Esophagus squamous epithelium (tissue), 5 donors: ENCODE data around the gene FHIT. TPM values are rescaled to one million over a fixed set of nuclear protein-coding genes. Genes with fewer than 3 reads are reported as not detected.

ENCODE experiments used
- DNase-seq: peaks from one replicate; lab custom pipeline; 2025; lab: John Stamatoyannopoulos, UW
- H3K27ac ChIP-seq, 4 donors: fragments of 200-600 bp; sonication (generic); one replicate each; pipeline ENCODE4 v1.5.1; 2016 to 2019; ENCODE audit warnings: mild to moderate bottlenecking in 1 of 4
- H3K27me3 ChIP-seq, 4 donors: fragments of 200-600 bp; sonication (generic); 1 replicate in 3 of 4; 2 replicates in 1 of 4; pipeline versions ENCODE4 v1.5.1 to v1.6.0; 2017 to 2021; ENCODE audit warnings: antibody characterized with exemption in 1 of 4
- H3K36me3 ChIP-seq, 3 donors: fragments of 200-600 bp; sonication (generic); one replicate each; pipeline ENCODE4 v1.5.1; 2016 to 2019
- H3K4me1 ChIP-seq, 3 donors: fragments of 200-600 bp; sonication (generic); one replicate each; pipeline ENCODE4 v1.5.1; 2017 to 2019
- H3K4me3 ChIP-seq, 4 donors: fragments of 200-600 bp; sonication (generic); 1 replicate in 3 of 4; 2 replicates in 1 of 4; pipeline ENCODE4 v1.5.1; 2016 to 2019; ENCODE audit warnings: mild to moderate bottlenecking in 2 of 4, moderate library complexity in 1 of 4
- H3K9me3 ChIP-seq, 3 donors: fragments of 200-600 bp; sonication (generic); one replicate each; pipeline ENCODE4 v1.5.1; 2016 to 2019
- CTCF ChIP-seq, 6 experiments: fragments of 450-650 bp in 4 of 6; fragments of 200-600 bp in 2 of 6; sonication (generic) in 2 of 6; IDR thresholded peaks; one replicate each; pipeline ENCODE4 v1.5.1; 2016 to 2019; ENCODE audit warnings: antibody characterized with exemption in 6 of 6, mild to moderate bottlenecking in 4 of 6, moderate library complexity in 4 of 6
- POLR2A ChIP-seq, 4 donors: fragments of 450-650 bp; IDR thresholded peaks; one replicate each; pipeline ENCODE4 v1.6.1; 2017; ENCODE audit warnings: antibody characterized with exemption in 4 of 4, mild to moderate bottlenecking in 4 of 4, moderate library complexity in 3 of 4
- WGBS, 2 donors: methylation state at CpG; one replicate each; pipeline ENCODE4 v1.1.5; 2018; 5-methylcytosine and 5-hydroxymethylcytosine counted together
- intact Hi-C: fragments of 100-400 bp; cut with DNase I; formaldehyde crosslinking; loops from one replicate; pipeline ENCODE4 v1.15.0; 2022
- total RNA-seq, 4 donors: library from RNA; depleted of rRNA; stranded (reverse); fragments of >200 nt; gene quantifications; one replicate each; pipeline ENCODE4 v1.1.0, GENCODE V29; 2016
- donor health status: DM: yes; HTN: yes; CAD: no.

FHIT gene
- total RNA-seq, 4 donors from 2014 or later = 0.64 to 5.7 (median 3.1) TPM

GRCh38 chr3:60933824-60934223 lies 317.4 kb downstream of the FHIT start:
- intact Hi-C loops = no loop called here
- Histone ChIP-seq H3K9me3 (no peaks in the 10 kb centered on the region), H3K27me3 (no peaks in the 10 kb centered on the region), H3K4me1 (no peaks in the 10 kb centered on the region), H3K4me3 (no peak overlapping the region), H3K36me3 (no peaks in the 10 kb centered on the region), H3K27ac (no peak overlapping the region)
- TF ChIP-seq CTCF (IDR thresholded peaks at IDR 0.05) = no peak
- no peak for TF ChIP-seq POLR2A (IDR thresholded peaks at IDR 0.05)
- 60 to 70% methylated on average over 1 to 2 of the region's 2 CpGs for WGBS, 2 donors
- DNase-seq = no peak

DNA sequence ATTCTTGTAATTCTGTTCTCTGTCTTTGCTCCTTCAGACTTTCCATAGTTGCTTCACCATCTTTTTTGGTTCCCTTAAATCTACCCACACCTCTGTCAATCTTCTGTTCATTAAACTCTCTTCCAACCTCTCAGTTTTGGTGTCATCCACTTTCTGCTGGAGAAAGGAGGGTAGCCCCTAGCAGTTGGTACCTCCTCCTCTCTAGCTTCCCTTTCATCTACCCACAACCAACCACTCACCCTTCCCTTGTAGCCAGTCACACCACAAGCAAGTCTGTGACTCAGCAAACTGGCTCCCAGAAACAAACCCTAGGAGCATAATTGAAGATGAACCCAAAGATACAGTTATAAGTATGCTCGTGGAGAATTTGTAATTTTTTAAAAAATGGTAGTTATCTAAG lies 318.6 kb downstream of the FHIT start:
- H3K27me3 ChIP-seq = no peaks in the 10 kb centered on the region
- 74 to 75% methylated on average over 1 of the region's 1 CpG for WGBS, 2 donors
- no peak overlapping the region for H3K4me3 ChIP-seq
- H3K36me3 ChIP-seq = no peaks in the 10 kb centered on the region
- no peaks in the 10 kb centered on the region for H3K4me1 ChIP-seq
- intact Hi-C loops = no loop called here
- DNase-seq = no peak
- H3K27ac ChIP-seq = no peak overlapping the region
- TF ChIP-seq POLR2A (IDR thresholded peaks at IDR 0.05) (no peak), CTCF (IDR thresholded peaks at IDR 0.05) (no peak)
- no peaks in the 10 kb centered on the region for H3K9me3 ChIP-seq

- H3K27ac ChIP-seq = no peak overlapping the region
- WGBS, 2 donors = 56 to 74% methylated on average over 2 of the region's 2 CpGs
- H3K27me3 ChIP-seq = no peaks in the 10 kb centered on the region
- H3K9me3 ChIP-seq = peaks cover 0 to 4% (median 0%) of the 10 kb centered on the region in 3 donors
- intact Hi-C loops = no loop called here
- no peak overlapping the region for H3K4me3 ChIP-seq
- H3K36me3 ChIP-seq = no peaks in the 10 kb centered on the region
- no peak for DNase-seq
- H3K4me1 ChIP-seq = no peaks in the 10 kb centered on the region
- TF ChIP-seq CTCF (IDR thresholded peaks at IDR 0.05) (no peak), POLR2A (IDR thresholded peaks at IDR 0.05) (no peak)
Measured at GRCh38 chr3:60932170-60932569, 319.1 kb downstream of the FHIT start.

DNA sequence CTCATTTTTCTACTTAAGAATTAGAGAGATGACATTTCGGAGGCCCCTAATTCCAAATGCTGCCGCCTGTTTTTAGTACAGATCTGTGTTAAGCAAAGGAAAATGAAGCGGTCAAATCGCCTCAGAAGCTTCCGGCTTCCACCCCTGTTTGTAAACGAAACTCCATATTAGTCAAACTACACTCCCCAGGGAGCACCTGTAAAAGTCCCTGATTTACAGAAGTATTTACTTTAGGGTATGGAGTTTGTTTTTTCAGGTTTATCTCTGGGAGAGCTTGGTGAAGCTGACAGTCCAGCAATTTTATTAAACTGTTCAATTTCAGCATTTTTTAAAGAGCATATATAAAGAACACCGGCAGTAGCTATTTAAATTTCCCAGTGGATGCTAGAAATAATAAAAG lies 319.8 kb downstream of the FHIT start:
- H3K9me3 ChIP-seq = peaks cover 0 to 6% (median 0%) of the 10 kb centered on the region in 3 donors
- H3K4me1 ChIP-seq = no peaks in the 10 kb centered on the region
- no peaks in the 10 kb centered on the region for H3K36me3 ChIP-seq
- TF ChIP-seq CTCF (IDR thresholded peaks at IDR 0.05) = no peak
- TF ChIP-seq POLR2A (IDR thresholded peaks at IDR 0.05) = no peak
- H3K4me3 ChIP-seq = no peak overlapping the region
- WGBS, 2 donors = 75 to 80% methylated on average over 7 of the region's 7 CpGs
- H3K27me3 ChIP-seq = no peaks in the 10 kb centered on the region
- DNase-seq = no peak
- no peak overlapping the region for H3K27ac ChIP-seq
- intact Hi-C loops = no loop called here

GRCh38 chr3:60920519-60920918 lies 330.7 kb downstream of the FHIT start:
- no peak for TF ChIP-seq POLR2A (IDR thresholded peaks at IDR 0.05)
- TF ChIP-seq CTCF (IDR thresholded peaks at IDR 0.05) = no peak
- H3K27me3 ChIP-seq = no peaks in the 10 kb centered on the region
- DNase-seq = no peak
- H3K27ac ChIP-seq = no peak overlapping the region
- WGBS, 2 donors = 56 to 57% methylated on average over 4 of the region's 4 CpGs
- intact Hi-C loops = no loop called here
- H3K36me3 ChIP-seq = no peaks in the 10 kb centered on the region
- H3K4me3 ChIP-seq = no peak overlapping the region
- no peaks in the 10 kb centered on the region for H3K9me3 ChIP-seq
- no peaks in the 10 kb centered on the region for H3K4me1 ChIP-seq
